H9 (cell line): ENCODE results near the gene PDZD4. TPM values are rescaled to one million over a fixed set of nuclear protein-coding genes. Genes with fewer than 3 reads are reported as not detected.

ENCODE experiments used
- DNase-seq: peaks from one replicate; pipeline ENCODE4 v3.0.0-alpha.2; 2017
- H2AFZ ChIP-seq: one replicate; pipeline ENCODE4 v1.6.1; 2013; ENCODE audit warnings: mild to moderate bottlenecking, low read length, control low read depth, moderate library complexity
- H2AK5ac ChIP-seq: 2 replicates; pipeline ENCODE4 v1.6.1; 2013; ENCODE audit warnings: low read length, control low read depth, mixed read lengths; ENCODE audit not compliant: insufficient read length
- H2BK120ac ChIP-seq: one replicate; pipeline ENCODE4 v1.6.1; 2013; ENCODE audit warnings: low read depth, mild to moderate bottlenecking, low read length, control low read depth, inconsistent platforms; ENCODE audit not compliant: poor library complexity, severe bottlenecking
- H2BK12ac ChIP-seq: 2 replicates; pipeline ENCODE4 v1.6.1; 2013; ENCODE audit warnings: low read length, control low read depth, mixed read lengths, low read depth; ENCODE audit not compliant: insufficient read length
- H2BK15ac ChIP-seq: 2 replicates; pipeline ENCODE4 v1.6.1; 2013; ENCODE audit warnings: low read depth, low read length, control low read depth
- H2BK20ac ChIP-seq: one replicate; pipeline ENCODE4 v1.6.1; 2013; ENCODE audit warnings: low read depth, mild to moderate bottlenecking, low read length, control low read depth, inconsistent platforms; ENCODE audit not compliant: poor library complexity, severe bottlenecking
- H2BK5ac ChIP-seq: 2 replicates; pipeline ENCODE4 v1.6.1; 2013; ENCODE audit warnings: low read length, control low read depth, mixed read lengths; ENCODE audit not compliant: insufficient read length
- H3K14ac ChIP-seq: 2 replicates; pipeline ENCODE4 v1.6.1; 2013; ENCODE audit warnings: low read length, control low read depth; ENCODE audit not compliant: insufficient read depth
- H3K18ac ChIP-seq: 2 replicates; pipeline ENCODE4 v1.6.1; 2013; ENCODE audit warnings: low read depth, mild to moderate bottlenecking, mixed read lengths, low read length, control low read depth; ENCODE audit not compliant: insufficient read length
- H3K23ac ChIP-seq: 2 replicates; pipeline ENCODE4 v1.6.1; 2013; ENCODE audit warnings: low read length, control low read depth, mixed read lengths, low read depth; ENCODE audit not compliant: insufficient read length
- H3K23me2 ChIP-seq: 2 replicates; pipeline ENCODE4 v1.6.1; 2013; ENCODE audit warnings: low read depth, mild to moderate bottlenecking, mixed read lengths, low read length, control low read depth; ENCODE audit not compliant: insufficient read length, poor library complexity, severe bottlenecking
- H3K27ac ChIP-seq: 2 replicates; pipeline ENCODE4 v1.5.1; 2013; ENCODE audit warnings: low read length, control low read depth, mixed read lengths, low read depth; ENCODE audit not compliant: insufficient read length
- H3K27me3 ChIP-seq: 2 replicates; pipeline ENCODE4 v1.6.1; 2013; ENCODE audit warnings: low read length, control low read depth, inconsistent platforms; ENCODE audit not compliant: insufficient read depth
- H3K4ac ChIP-seq: 2 replicates; pipeline ENCODE4 v1.6.1; 2013; ENCODE audit warnings: low read depth, mild to moderate bottlenecking, control low read depth, inconsistent platforms, low read length, moderate library complexity
- H3K4me1 ChIP-seq: 2 replicates; pipeline ENCODE4 v1.6.1; 2013; ENCODE audit warnings: low read length, control low read depth, inconsistent platforms; ENCODE audit not compliant: insufficient read depth
- H3K4me2 ChIP-seq: 2 replicates; pipeline ENCODE4 v1.6.1; 2013; ENCODE audit warnings: low read length, control low read depth, mixed read lengths; ENCODE audit not compliant: insufficient read length, insufficient read depth
- H3K56ac ChIP-seq: 2 replicates; pipeline ENCODE4 v1.6.1; 2013; ENCODE audit warnings: low read depth, mild to moderate bottlenecking, mixed read lengths, low read length, control low read depth; ENCODE audit not compliant: insufficient read length
- H3K79me1 ChIP-seq: 2 replicates; pipeline ENCODE4 v1.6.1; 2013; ENCODE audit warnings: low read depth, mild to moderate bottlenecking, moderate library complexity, low read length, control low read depth, inconsistent platforms; ENCODE audit not compliant: insufficient read depth, poor library complexity, severe bottlenecking
- H3K79me2 ChIP-seq: 2 replicates; pipeline ENCODE4 v1.6.1; 2013; ENCODE audit warnings: low read length, control low read depth, inconsistent platforms; ENCODE audit not compliant: insufficient read depth
- H3K9ac ChIP-seq: 2 replicates; pipeline ENCODE4 v1.6.1; 2013; ENCODE audit warnings: low read length, control low read depth, mixed read lengths; ENCODE audit not compliant: insufficient read length; ENCODE audit errors: extremely low read depth
- H3K9me3 ChIP-seq: one replicate; pipeline ENCODE4 v1.6.1; 2013; ENCODE audit warnings: low read depth, low read length, inconsistent platforms; ENCODE audit not compliant: control insufficient read depth
- H3T11ph ChIP-seq: one replicate; pipeline ENCODE4 v1.6.1; 2013; ENCODE audit warnings: mild to moderate bottlenecking, low read length, control low read depth, inconsistent platforms
- H4K20me1 ChIP-seq: one replicate; pipeline ENCODE4 v1.6.1; 2013; ENCODE audit not compliant: control insufficient read depth, insufficient read length, insufficient read depth
- H4K5ac ChIP-seq: 2 replicates; pipeline ENCODE4 v1.6.1; 2013; ENCODE audit warnings: low read depth, mild to moderate bottlenecking, mixed read lengths, low read length, control low read depth; ENCODE audit not compliant: insufficient read length
- H4K8ac ChIP-seq: replicated peaks from 2 replicates; pipeline ENCODE4 v1.6.1; 2013; ENCODE audit warnings: low read length, control low read depth, mixed read lengths, low read depth; ENCODE audit not compliant: insufficient read length
- H4K91ac ChIP-seq: 2 replicates; pipeline ENCODE4 v1.6.1; 2013; ENCODE audit warnings: low read depth, mild to moderate bottlenecking, moderate library complexity, mixed read lengths, low read length, control low read depth; ENCODE audit not compliant: insufficient read length
- H3K27ac Mint-ChIP-seq, 3 experiments: 2 replicates in 2 of 3; 3 replicates in 1 of 3; pipeline ENCODE4 v1.8.0; 2020 to 2021; ENCODE audit warnings: mixed read lengths in 3 of 3, mild to moderate bottlenecking in 1 of 3, moderate library complexity in 1 of 3
- H3K27me3 Mint-ChIP-seq: 2 replicates; pipeline ENCODE4 v1.8.0; 2021; ENCODE audit warnings: low read depth, mild to moderate bottlenecking, moderate library complexity, mixed read lengths
- H3K36me3 Mint-ChIP-seq, 3 experiments: 2 replicates in 2 of 3; 3 replicates in 1 of 3; pipeline ENCODE4 v1.8.0; 2020 to 2021; ENCODE audit warnings: low read depth in 3 of 3, mixed read lengths in 3 of 3; ENCODE audit not compliant: insufficient read depth in 1 of 3
- H3K4me1 Mint-ChIP-seq, 2 experiments: 2 replicates each; pipeline ENCODE4 v1.8.0; 2020; ENCODE audit warnings: mixed read lengths in 2 of 2
- H3K4me3 Mint-ChIP-seq, 2 experiments: 2 replicates in 1 of 2; 3 replicates in 1 of 2; pipeline ENCODE4 v1.8.0; 2020 to 2021; ENCODE audit warnings: mild to moderate bottlenecking in 2 of 2, mixed read lengths in 2 of 2, moderate library complexity in 1 of 2
- H3K9me3 Mint-ChIP-seq, 2 experiments: 2 replicates in 1 of 2; 3 replicates in 1 of 2; pipeline ENCODE4 v1.8.0; 2020; ENCODE audit warnings: mild to moderate bottlenecking in 2 of 2, mixed read lengths in 2 of 2, moderate library complexity in 1 of 2
- WGBS: extraction: QIAGEN DNeasy Blood & Tissue Kit; methylation state at CpG from one replicate; pipeline ENCODE4 v1.1.7; 2013; ENCODE audit warnings: missing lambda C conversion rate, low lambda C conversion rate, mixed read lengths; ENCODE audit not compliant: insufficient read length; ENCODE audit errors: extremely low coverage; 5-methylcytosine and 5-hydroxymethylcytosine counted together
- total RNA-seq: library from RNA; stranded (reverse); gene quantifications from 2 replicates; pipeline ENCODE4 v1.2.1, GENCODE V29; 2021
- TF ChIP-seq, protein P1 (sequence below): fragments of 200-600 bp; sonication (generic); conservative IDR thresholded peaks from 3 replicates; pipeline ENCODE4 v1.8.0; 2021; ENCODE audit warnings: antibody characterized with exemption, mild to moderate bottlenecking

PDZD4 gene
- total RNA-seq, 1 experiment from 2014 or later = 110 TPM

- H3K4me1 ChIP-seq = peaks cover 2% of the 10 kb centered on the region; the same call in 1 of the 2 replicates
- H2BK15ac ChIP-seq = no peak overlapping the region
- no peak overlapping the region for H3K23ac ChIP-seq
- no peak overlapping the region for H3K9ac ChIP-seq
- no peak overlapping the region for H2BK20ac ChIP-seq
- Mint-ChIP-seq H3K4me1 (peaks cover 29 to 32% of the 10 kb centered on the region in 2 experiments), H3K4me3 (0 out of 5 replicates have a peak overlapping the region, but pooled peaks of 1 of the 2 experiments have one; percentile 12), H3K9me3 (peaks cover 68 to 72% of the 10 kb centered on the region in 2 experiments), H3K27me3 (no peaks in the 10 kb centered on the region), H3K36me3 (peaks cover 4 to 21% (median 17%) of the 10 kb centered on the region in 3 experiments; a peak in 6 of 7 replicates), H3K27ac (no peak overlapping the region)
- H3K23me2 ChIP-seq = no peaks in the 10 kb centered on the region
- H3K27ac ChIP-seq = no peak overlapping the region
- no peak overlapping the region for H2BK5ac ChIP-seq
- H3K14ac ChIP-seq = no peak overlapping the region
- H4K20me1 ChIP-seq = no peaks in the 10 kb centered on the region
- no peak overlapping the region for H3K56ac ChIP-seq
- TF ChIP-seq, protein P1, sequence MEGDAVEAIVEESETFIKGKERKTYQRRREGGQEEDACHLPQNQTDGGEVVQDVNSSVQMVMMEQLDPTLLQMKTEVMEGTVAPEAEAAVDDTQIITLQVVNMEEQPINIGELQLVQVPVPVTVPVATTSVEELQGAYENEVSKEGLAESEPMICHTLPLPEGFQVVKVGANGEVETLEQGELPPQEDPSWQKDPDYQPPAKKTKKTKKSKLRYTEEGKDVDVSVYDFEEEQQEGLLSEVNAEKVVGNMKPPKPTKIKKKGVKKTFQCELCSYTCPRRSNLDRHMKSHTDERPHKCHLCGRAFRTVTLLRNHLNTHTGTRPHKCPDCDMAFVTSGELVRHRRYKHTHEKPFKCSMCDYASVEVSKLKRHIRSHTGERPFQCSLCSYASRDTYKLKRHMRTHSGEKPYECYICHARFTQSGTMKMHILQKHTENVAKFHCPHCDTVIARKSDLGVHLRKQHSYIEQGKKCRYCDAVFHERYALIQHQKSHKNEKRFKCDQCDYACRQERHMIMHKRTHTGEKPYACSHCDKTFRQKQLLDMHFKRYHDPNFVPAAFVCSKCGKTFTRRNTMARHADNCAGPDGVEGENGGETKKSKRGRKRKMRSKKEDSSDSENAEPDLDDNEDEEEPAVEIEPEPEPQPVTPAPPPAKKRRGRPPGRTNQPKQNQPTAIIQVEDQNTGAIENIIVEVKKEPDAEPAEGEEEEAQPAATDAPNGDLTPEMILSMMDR = no peak
- no peak overlapping the region for H4K8ac ChIP-seq
- H2AK5ac ChIP-seq = no peak overlapping the region
- no peak overlapping the region for H2BK120ac ChIP-seq
- no peak for DNase-seq
- peaks cover 11% of the 10 kb centered on the region for H3K9me3 ChIP-seq
- no peaks in the 10 kb centered on the region for H3K79me1 ChIP-seq
- peaks cover 43% of the 10 kb centered on the region; the same call in 1 of the 2 replicates for H3K79me2 ChIP-seq
- H3K18ac ChIP-seq = no peak overlapping the region
- H4K91ac ChIP-seq = no peak overlapping the region
- H3K27me3 ChIP-seq = no peaks in the 10 kb centered on the region
- H2AFZ ChIP-seq = no peak overlapping the region
- no peak overlapping the region for H3T11ph ChIP-seq
- no peak overlapping the region for H3K4ac ChIP-seq
- H4K5ac ChIP-seq = no peak overlapping the region
- H2BK12ac ChIP-seq = no peak overlapping the region
- H3K4me2 ChIP-seq = no peak overlapping the region
- no CpG with 5 or more reads among the region's 7 CpGs for WGBS
Measured at GRCh38 chrX:153820601-153821000, 9.7 kb downstream of the PDZD4 start.
